Skeletal muscle tissue (tissue), 4 donors: ENCODE results near the gene TSPAN15. TPM values are rescaled to one million over a fixed set of nuclear protein-coding genes. Genes with fewer than 3 reads are reported as not detected.

Experiments used
- H3K27ac ChIP-seq: one replicate; pipeline ENCODE4 v1.7.0; 2013; ENCODE audit warnings: mild to moderate bottlenecking, low read depth, low read length, inconsistent platforms
- H3K27me3 ChIP-seq, 3 donors: one replicate each; pipeline ENCODE4 v1.7.0; 2013; ENCODE audit warnings: low read length in 3 of 3; ENCODE audit not compliant: control insufficient read depth in 3 of 3, insufficient read depth in 3 of 3
- H3K36me3 ChIP-seq, 3 donors: one replicate each; pipeline ENCODE4 v1.7.0; 2013; ENCODE audit warnings: low read length in 3 of 3; ENCODE audit not compliant: control insufficient read depth in 3 of 3, insufficient read depth in 3 of 3
- H3K4me1 ChIP-seq, 3 donors: one replicate each; pipeline ENCODE4 v1.7.0; 2013; ENCODE audit warnings: low read length in 3 of 3, mild to moderate bottlenecking in 3 of 3; ENCODE audit not compliant: control insufficient read depth in 3 of 3, insufficient read depth in 3 of 3
- H3K4me3 ChIP-seq, 3 donors: one replicate each; pipeline ENCODE4 v1.7.0; 2013; ENCODE audit warnings: low read length in 3 of 3
- H3K9ac ChIP-seq, 3 donors: one replicate each; pipeline ENCODE4 v1.7.0; 2013; ENCODE audit warnings: low read length in 3 of 3, mild to moderate bottlenecking in 3 of 3, moderate library complexity in 2 of 3, low read depth in 1 of 3
- H3K9me3 ChIP-seq, 3 donors: one replicate each; pipeline ENCODE4 v1.7.0; 2013; ENCODE audit warnings: low read length in 3 of 3; ENCODE audit not compliant: control insufficient read depth in 3 of 3
- total RNA-seq: library from RNA; depleted of rRNA; stranded (reverse); fragments of >200 nt; gene quantifications from one replicate; pipeline ENCODE4 v1.2.3, GENCODE V29; 2014
- donor health status: Osteomylitis.

TSPAN15 gene
- total RNA-seq, 1 donor from 2014 or later = 72.0 TPM

GRCh38 chr10:69425511-69426298 is 25.6 kb upstream of the TSPAN15 start:
- no peak overlapping the region for H3K9ac ChIP-seq
- H3K36me3 ChIP-seq = no peaks in the 10 kb centered on the region
- no peak overlapping the region for H3K27ac ChIP-seq
- no peaks in the 10 kb centered on the region for H3K9me3 ChIP-seq
- H3K27me3 ChIP-seq = no peaks in the 10 kb centered on the region
- no peak overlapping the region for H3K4me3 ChIP-seq
- H3K4me1 ChIP-seq = peaks cover 7 to 12% (median 7%) of the 10 kb centered on the region in 3 donors

DNA sequence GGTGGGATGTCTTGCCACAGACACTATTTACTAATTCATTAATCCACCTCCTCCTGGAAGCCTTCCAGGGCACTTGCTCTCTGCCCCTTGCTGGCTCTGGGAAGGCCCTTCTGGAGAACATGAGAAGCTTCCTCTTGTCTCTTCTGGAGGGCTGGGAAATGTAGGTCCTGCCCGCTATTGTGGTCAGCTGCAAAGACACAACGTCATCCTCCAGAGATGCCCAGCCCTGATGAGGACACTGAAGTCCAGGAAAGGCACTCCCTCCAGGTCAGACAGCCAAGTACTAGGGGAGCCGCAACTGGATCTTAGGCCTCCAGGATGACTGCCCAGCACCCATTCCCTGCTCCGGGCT is 24.9 kb upstream of the TSPAN15 start:
- no peak overlapping the region for H3K9ac ChIP-seq
- peaks cover 7 to 12% (median 7%) of the 10 kb centered on the region in 3 donors for H3K4me1 ChIP-seq
- H3K27ac ChIP-seq = no peak overlapping the region
- H3K36me3 ChIP-seq = no peaks in the 10 kb centered on the region
- H3K9me3 ChIP-seq = no peaks in the 10 kb centered on the region
- H3K27me3 ChIP-seq = no peaks in the 10 kb centered on the region
- no peak overlapping the region for H3K4me3 ChIP-seq

DNA sequence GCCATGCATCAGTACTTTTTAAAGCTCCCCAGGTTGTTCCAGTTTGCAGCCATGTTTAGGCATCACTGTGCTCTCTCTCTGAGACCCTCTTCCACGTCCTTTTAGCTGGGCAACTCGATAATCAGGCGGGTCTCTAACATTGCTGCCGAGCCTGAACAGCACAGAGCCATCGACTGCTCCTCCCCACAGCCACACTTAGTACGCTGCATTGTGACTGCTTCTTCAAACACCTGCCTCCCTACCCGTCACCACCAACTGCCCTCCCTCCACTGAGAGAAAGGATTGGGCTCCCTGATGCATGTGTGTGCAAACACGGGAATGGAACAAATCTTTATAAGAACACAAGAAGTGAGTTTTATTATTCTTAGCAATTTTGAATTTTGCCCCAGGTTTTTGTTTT is 23.1 kb upstream of the TSPAN15 start:
- H3K4me1 ChIP-seq = no peaks in the 10 kb centered on the region
- H3K9ac ChIP-seq = no peak overlapping the region
- no peak overlapping the region for H3K4me3 ChIP-seq
- H3K36me3 ChIP-seq = no peaks in the 10 kb centered on the region
- H3K27ac ChIP-seq = no peak overlapping the region
- H3K9me3 ChIP-seq = no peaks in the 10 kb centered on the region
- H3K27me3 ChIP-seq = no peaks in the 10 kb centered on the region

DNA sequence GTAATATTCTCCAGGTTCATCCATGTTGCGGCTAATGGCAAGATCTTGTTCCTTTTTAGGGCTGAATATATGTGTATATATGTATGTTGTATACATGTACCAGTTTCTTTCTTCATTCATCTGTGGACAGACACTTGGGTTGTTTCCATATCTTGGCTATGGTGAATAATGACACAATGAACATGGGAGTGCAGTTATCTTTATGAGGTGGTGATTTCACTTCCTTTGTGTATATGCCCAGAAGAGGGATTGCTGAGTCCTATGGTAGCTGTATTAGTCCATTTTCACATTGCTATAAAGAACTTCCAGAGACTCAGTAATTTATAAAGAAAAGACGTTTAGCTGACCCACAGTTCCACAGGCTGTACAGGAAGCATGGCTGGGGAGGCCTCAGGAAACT is 17.1 kb upstream of the TSPAN15 start:
- peaks cover 5 to 18% (median 12%) of the 10 kb centered on the region in 3 donors for H3K4me1 ChIP-seq

DNA sequence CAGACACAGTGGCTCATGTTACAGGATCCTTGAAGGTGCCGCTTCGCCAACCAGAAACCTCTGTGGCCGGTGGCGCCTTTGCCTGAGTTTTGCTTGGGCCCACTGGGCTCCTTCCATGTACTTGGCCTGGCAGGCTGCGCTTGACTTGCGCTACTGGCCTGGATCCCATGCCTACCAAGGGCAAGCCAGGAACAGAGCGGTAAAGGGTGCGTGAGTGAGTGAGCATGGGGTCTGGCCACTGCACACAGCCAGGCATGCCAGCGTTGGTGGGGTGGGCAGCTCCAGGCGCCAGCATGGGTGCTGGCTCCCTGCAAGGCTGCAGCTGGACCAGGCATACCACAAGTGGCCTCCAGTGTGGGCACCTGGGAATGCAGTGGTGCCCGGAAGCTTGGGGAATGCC is 16.3 kb upstream of the TSPAN15 start:
- Histone ChIP-seq H3K4me1 (peaks cover 13 to 25% (median 19%) of the 10 kb centered on the region in 3 donors), H3K4me3 (no peak overlapping the region), H3K9me3 (no peaks in the 10 kb centered on the region), H3K27ac (no peak overlapping the region), H3K9ac (no peak overlapping the region), H3K36me3 (no peaks in the 10 kb centered on the region), H3K27me3 (no peaks in the 10 kb centered on the region)

More for the DNA sequence above, 17.1 kb upstream of the TSPAN15 start:
- no peak overlapping the region for H3K27ac ChIP-seq
- H3K9me3 ChIP-seq = no peaks in the 10 kb centered on the region
- H3K36me3 ChIP-seq = no peaks in the 10 kb centered on the region
- H3K4me3 ChIP-seq = no peak overlapping the region
- no peak overlapping the region for H3K9ac ChIP-seq
- no peaks in the 10 kb centered on the region for H3K27me3 ChIP-seq

DNA sequence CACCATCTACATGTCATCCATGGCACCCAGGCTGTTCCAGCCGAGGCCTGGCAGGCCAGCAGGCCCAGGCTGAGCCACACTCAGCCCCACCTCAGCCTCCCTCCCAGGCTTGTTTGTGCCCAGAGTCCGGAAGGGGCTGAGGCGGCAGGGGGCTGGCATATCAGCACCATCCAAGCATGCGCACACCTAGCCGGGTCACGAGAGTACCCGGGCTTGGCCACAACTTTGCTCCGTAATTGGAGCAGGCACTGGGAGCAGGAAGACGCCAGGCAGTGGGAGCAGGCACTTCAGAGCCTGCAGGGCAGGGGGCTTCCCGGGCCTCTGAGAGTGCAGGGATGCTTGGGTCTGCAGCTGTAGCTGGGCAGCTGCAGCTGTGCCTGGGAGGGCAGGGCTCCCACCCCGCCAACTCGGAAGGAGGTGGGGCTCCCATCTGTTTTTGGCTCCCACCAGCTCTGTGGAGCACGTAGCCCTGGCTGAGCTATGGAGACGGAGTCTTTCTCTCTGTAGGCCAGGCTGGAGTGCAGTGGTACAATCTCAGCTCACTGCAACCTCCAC is 15.2 kb upstream of the TSPAN15 start:
- H3K4me3 ChIP-seq = no peak overlapping the region
- H3K27me3 ChIP-seq = no peaks in the 10 kb centered on the region
- no peaks in the 10 kb centered on the region for H3K36me3 ChIP-seq
- no peaks in the 10 kb centered on the region for H3K9me3 ChIP-seq
- no peak overlapping the region for H3K27ac ChIP-seq
- no peak overlapping the region for H3K9ac ChIP-seq
- H3K4me1 ChIP-seq = peaks cover 16 to 35% (median 22%) of the 10 kb centered on the region in 3 donors

- Histone ChIP-seq H3K27ac (no peak overlapping the region), H3K9me3 (no peaks in the 10 kb centered on the region), H3K9ac (no peak overlapping the region), H3K27me3 (no peaks in the 10 kb centered on the region), H3K4me1 (peaks cover 16 to 35% (median 22%) of the 10 kb centered on the region in 3 donors), H3K36me3 (no peaks in the 10 kb centered on the region), H3K4me3 (no peak overlapping the region)
Observed at GRCh38 chr10:69437321-69438259, 13.7 kb upstream of the TSPAN15 start.

- peak overlapping the region in 2 of 3 donors; percentile 22 to 38 for H3K4me3 ChIP-seq
- peak overlapping the region; percentile 5 to 65 (median 40) for H3K9ac ChIP-seq
- H3K27ac ChIP-seq = peak overlapping the region; percentile 80
- H3K4me1 ChIP-seq = peaks cover 16 to 35% (median 22%) of the 10 kb centered on the region in 3 donors
- no peaks in the 10 kb centered on the region for H3K27me3 ChIP-seq
- H3K36me3 ChIP-seq = no peaks in the 10 kb centered on the region
- H3K9me3 ChIP-seq = no peaks in the 10 kb centered on the region
Observed at GRCh38 chr10:69438536-69439349, 12.5 kb upstream of the TSPAN15 start.

DNA sequence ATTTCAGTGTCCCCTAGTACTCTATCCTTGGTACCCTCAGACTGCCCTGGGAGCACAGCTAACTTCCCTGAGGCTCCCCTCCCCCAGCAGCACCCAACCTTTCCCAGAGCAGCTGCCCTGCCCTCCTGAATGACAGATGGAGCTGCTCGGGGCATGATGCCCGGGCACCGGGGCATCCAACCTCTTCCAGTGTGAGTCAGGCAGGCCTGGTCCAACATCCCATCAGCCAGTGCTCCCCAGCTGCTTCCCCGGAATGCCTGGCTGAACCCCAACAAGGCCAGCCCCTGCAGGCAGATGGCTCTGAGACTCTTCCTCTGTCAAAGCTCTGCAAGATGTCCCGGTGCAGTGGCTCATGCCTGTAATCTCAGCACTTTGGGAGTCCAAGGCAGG is 11.9 kb upstream of the TSPAN15 start:
- peak overlapping the region in 2 of 3 donors; percentile 5 to 40 for H3K9ac ChIP-seq
- H3K4me3 ChIP-seq = peak overlapping the region in 2 of 3 donors; percentile 22 to 38
- no peaks in the 10 kb centered on the region for H3K9me3 ChIP-seq
- no peaks in the 10 kb centered on the region for H3K36me3 ChIP-seq
- peaks cover 16 to 35% (median 22%) of the 10 kb centered on the region in 3 donors for H3K4me1 ChIP-seq
- H3K27me3 ChIP-seq = no peaks in the 10 kb centered on the region
- peak overlapping the region; percentile 80 for H3K27ac ChIP-seq
